Neural cell (in vitro differentiated cells): ENCODE results near the gene SLF1. TPM values are rescaled to one million over a fixed set of nuclear protein-coding genes. Genes with fewer than 3 reads are reported as not detected.

ENCODE experiments used
- H2AFZ ChIP-seq: fragments of 200-600, 300-800 bp; sonication (generic), shearing (Covaris generic); 2 replicates; pipeline ENCODE4 v1.6.0; 2014; ENCODE audit warnings: low read depth, mild to moderate bottlenecking, antibody characterized with exemption, low read length, moderate library complexity
- H3F3A ChIP-seq: fragments of 200-600 bp; shearing (Covaris generic); 2 replicates; pipeline ENCODE4 v1.6.1; 2016; ENCODE audit warnings: mild to moderate bottlenecking, moderate library complexity, mixed read lengths, antibody characterized with exemption, low read length; ENCODE audit not compliant: insufficient read depth, poor library complexity, severe bottlenecking
- H3K27ac ChIP-seq: fragments of 200-600, 300-800 bp; sonication (generic), shearing (Covaris generic); 2 replicates; pipeline ENCODE4 v1.5.1; 2014; ENCODE audit warnings: mild to moderate bottlenecking, low read length, moderate library complexity
- H3K27me3 ChIP-seq: fragments of 300-800, 200-600 bp; sonication (generic), shearing (Covaris generic); 2 replicates; pipeline ENCODE4 v1.6.0; 2014; ENCODE audit warnings: mild to moderate bottlenecking, low read depth, low read length, moderate library complexity; ENCODE audit not compliant: insufficient read depth
- H3K36me3 ChIP-seq: fragments of 300-800, 200-600 bp; sonication (generic), shearing (Covaris generic); 2 replicates; pipeline ENCODE4 v1.5.1; 2014; ENCODE audit warnings: mild to moderate bottlenecking, antibody characterized with exemption, low read length, moderate library complexity; ENCODE audit not compliant: insufficient read depth
- H3K4me2 ChIP-seq: fragments of 300-800, 200-600 bp; sonication (generic), shearing (Covaris generic); 2 replicates; pipeline ENCODE4 v1.6.0; 2014; ENCODE audit warnings: mild to moderate bottlenecking, low read length
- H3K4me3 ChIP-seq: fragments of 300-800, 200-600 bp; sonication (generic), shearing (Covaris generic); 2 replicates; pipeline ENCODE4 v1.5.1; 2014; ENCODE audit warnings: mild to moderate bottlenecking, low read length, moderate library complexity
- H3K79me2 ChIP-seq: fragments of 200-600 bp; shearing (Covaris generic); replicated peaks from 2 replicates; pipeline ENCODE4 v1.6.0; 2014; ENCODE audit warnings: mild to moderate bottlenecking, low read length, moderate library complexity; ENCODE audit not compliant: insufficient read depth
- H3K9ac ChIP-seq: fragments of 300-800, 200-600 bp; sonication (generic), shearing (Covaris generic); 2 replicates; pipeline ENCODE4 v1.6.1; 2016; ENCODE audit warnings: mild to moderate bottlenecking, low read length, mixed read lengths
- H3K9me2 ChIP-seq: fragments of 200-600 bp; shearing (Covaris generic); 2 replicates; pipeline ENCODE4 v1.6.1; 2016; ENCODE audit warnings: mild to moderate bottlenecking, low read length, mixed read lengths; ENCODE audit not compliant: insufficient read depth
- H3K9me3 ChIP-seq: fragments of 200-600, 300-800 bp; sonication (generic), shearing (Covaris generic); 2 replicates; pipeline ENCODE4 v1.6.1; 2016; ENCODE audit warnings: mild to moderate bottlenecking, mixed run types, low read length, moderate library complexity, mixed read lengths
- H4K20me1 ChIP-seq: fragments of 200-600 bp; shearing (Covaris generic); 2 replicates; pipeline ENCODE4 v1.6.1; 2016; ENCODE audit warnings: mild to moderate bottlenecking, mixed run types; ENCODE audit not compliant: insufficient read depth
- CTCF ChIP-seq: fragments of 450-650 bp; IDR thresholded peaks from 2 replicates; pipeline ENCODE4 v1.5.1; 2014; ENCODE audit warnings: antibody characterized with exemption, mild to moderate bottlenecking, moderate library complexity; ENCODE audit not compliant: poor library complexity, severe bottlenecking
- EP300 ChIP-seq: fragments of 450-650 bp; conservative IDR thresholded peaks from 2 replicates; pipeline ENCODE4 v1.6.1; 2014; ENCODE audit warnings: antibody characterized with exemption, mild to moderate bottlenecking, moderate library complexity; ENCODE audit not compliant: poor library complexity, severe bottlenecking
- EZH2 ChIP-seq: fragments of 200-600, 300-800 bp; shearing (Covaris generic), sonication (generic); IDR thresholded peaks from 2 replicates; pipeline ENCODE4 v1.6.1; 2014; ENCODE audit warnings: antibody characterized with exemption, low read length, borderline replicate concordance, mild to moderate bottlenecking; ENCODE audit not compliant: insufficient read depth, poor library complexity, severe bottlenecking
- MXI1 ChIP-seq: fragments of 450-650 bp; conservative IDR thresholded peaks from 2 replicates; pipeline ENCODE4 v1.6.1; 2014; ENCODE audit warnings: antibody characterized with exemption, mild to moderate bottlenecking; ENCODE audit not compliant: poor library complexity, severe bottlenecking
- POLR2AphosphoS5 ChIP-seq: IDR thresholded peaks from 2 replicates; pipeline ENCODE4 v1.6.1; 2012
- RAD21 ChIP-seq: fragments of 450-650 bp; conservative IDR thresholded peaks from 2 replicates; pipeline ENCODE4 v1.6.1; 2014; ENCODE audit warnings: antibody characterized with exemption, mild to moderate bottlenecking, moderate library complexity
- REST ChIP-seq: IDR thresholded peaks from 2 replicates; pipeline ENCODE4 v1.6.1; 2012; ENCODE audit warnings: borderline replicate concordance
- SMC3 ChIP-seq: fragments of 450-650 bp; conservative IDR thresholded peaks from 2 replicates; pipeline ENCODE4 v1.6.1; 2014; ENCODE audit warnings: antibody characterized with exemption, mild to moderate bottlenecking, moderate library complexity; ENCODE audit not compliant: poor library complexity
- TAF1 ChIP-seq: IDR thresholded peaks from 2 replicates; pipeline ENCODE4 v1.6.1; 2012; ENCODE audit warnings: low read depth
- polyA plus RNA-seq: library from polyadenylated mRNA; depleted of rRNA; stranded (reverse); fragments of >200 nt; gene quantifications from 2 replicates; pipeline ENCODE4 v1.2.3, GENCODE V29; 2014

Gene SLF1
- polyA plus RNA-seq, 1 donor from 2014 or later = 19.7 TPM

- H3K4me2 ChIP-seq = no peak overlapping the region
- H3K36me3 ChIP-seq = no peaks in the 10 kb centered on the region
- no peak overlapping the region for H2AFZ ChIP-seq
- H3K4me3 ChIP-seq = no peak overlapping the region
- no peak overlapping the region for H3K27ac ChIP-seq
- H3K9ac ChIP-seq = no peak overlapping the region
- H3K9me3 ChIP-seq = no peaks in the 10 kb centered on the region
- H3K27me3 ChIP-seq = no peaks in the 10 kb centered on the region
- H3K9me2 ChIP-seq = no peaks in the 10 kb centered on the region
- H3K79me2 ChIP-seq = no peaks in the 10 kb centered on the region
- no peaks in the 10 kb centered on the region for H4K20me1 ChIP-seq
- H3F3A ChIP-seq = no peaks in the 10 kb centered on the region
- TF ChIP-seq RAD21 = no peak
- no peak for TF ChIP-seq POLR2AphosphoS5
- no peak for TF ChIP-seq SMC3
- no peak for TF ChIP-seq EP300
- no peak for TF ChIP-seq MXI1
- TF ChIP-seq CTCF = no peak
- no peak for TF ChIP-seq REST
- TF ChIP-seq TAF1 = no peak
- no peak for TF ChIP-seq EZH2
These were observed 113.0 kb downstream of the SLF1 start for GRCh38 chr5:94731471-94731870.

GRCh38 chr5:94736498-94736897 lies 118.0 kb downstream of the SLF1 start:
- H3K36me3 ChIP-seq = no peaks in the 10 kb centered on the region

More at GRCh38 chr5:94736498-94736897, 118.0 kb downstream of the SLF1 start:
- Histone ChIP-seq H2AFZ (no peak overlapping the region), H3K9me2 (no peaks in the 10 kb centered on the region), H3K27me3 (no peaks in the 10 kb centered on the region), H4K20me1 (no peaks in the 10 kb centered on the region), H3F3A (no peaks in the 10 kb centered on the region), H3K9me3 (no peaks in the 10 kb centered on the region), H3K9ac (no peak overlapping the region), H3K27ac (no peak overlapping the region), H3K4me2 (no peak overlapping the region), H3K79me2 (no peaks in the 10 kb centered on the region), H3K4me3 (no peak overlapping the region)
- no peak for TF ChIP-seq TAF1
- no peak for TF ChIP-seq MXI1
- no peak for TF ChIP-seq POLR2AphosphoS5
- TF ChIP-seq SMC3 = no peak
- no peak for TF ChIP-seq REST
- no peak for TF ChIP-seq RAD21
- no peak for TF ChIP-seq CTCF
- TF ChIP-seq EP300 = no peak
- TF ChIP-seq EZH2 = no peak
